GM12872 (cell line): Measurements from ENCODE around the gene GPR132.

Source experiments
- TF ChIP-seq, protein P1 (sequence below): IDR thresholded peaks from 3 replicates; pipeline ENCODE4 v1.5.1; 2011; ENCODE audit warnings: low read depth, mild to moderate bottlenecking, low read length, moderate library complexity; ENCODE audit not compliant: insufficient read depth

The GPR132 gene

DNA sequence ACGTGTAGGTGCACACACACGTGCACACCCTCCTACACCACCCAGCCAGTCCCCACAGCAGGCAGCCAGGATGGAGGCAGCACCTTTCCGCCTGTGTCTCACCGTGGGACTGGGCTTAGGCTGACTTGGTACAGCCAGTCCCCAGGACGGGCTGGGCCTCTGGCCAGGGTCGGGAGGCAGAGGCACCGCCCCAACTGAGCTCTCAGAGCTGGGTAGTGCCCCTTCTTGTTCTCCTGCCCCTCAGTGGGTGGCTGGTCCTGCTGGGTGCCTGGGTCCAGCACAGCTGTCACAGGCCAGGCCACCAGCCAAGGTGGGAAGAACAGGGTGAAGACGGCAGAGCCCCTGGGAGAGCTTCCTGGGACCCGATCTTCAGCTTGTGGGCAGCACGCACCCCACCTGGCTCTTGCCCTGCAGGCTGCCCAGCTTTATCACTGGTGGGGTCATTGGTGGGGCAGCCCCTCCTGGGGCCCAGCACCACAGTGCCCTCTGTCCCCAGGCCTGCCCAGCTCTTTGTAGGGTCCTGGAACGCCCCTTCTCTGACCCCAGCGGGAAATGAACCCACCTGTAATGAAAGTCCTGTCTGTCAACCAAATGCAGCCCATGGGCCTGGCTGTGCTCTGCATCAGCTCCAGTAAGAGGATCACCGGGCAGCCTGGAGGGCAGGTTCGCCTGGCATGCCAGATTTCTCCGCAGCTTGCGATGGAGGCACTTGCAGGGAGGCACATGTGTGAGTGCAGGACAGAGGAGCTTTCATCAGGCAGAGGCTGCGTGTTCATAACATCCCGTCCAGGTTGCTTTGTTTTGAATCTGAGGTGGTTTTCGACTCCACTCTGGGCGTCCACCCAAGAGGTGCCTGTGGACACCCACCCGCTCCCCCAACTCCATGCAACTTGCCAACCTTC, 59.0 kb downstream of the GPR132 start:
- TF ChIP-seq, protein P1, sequence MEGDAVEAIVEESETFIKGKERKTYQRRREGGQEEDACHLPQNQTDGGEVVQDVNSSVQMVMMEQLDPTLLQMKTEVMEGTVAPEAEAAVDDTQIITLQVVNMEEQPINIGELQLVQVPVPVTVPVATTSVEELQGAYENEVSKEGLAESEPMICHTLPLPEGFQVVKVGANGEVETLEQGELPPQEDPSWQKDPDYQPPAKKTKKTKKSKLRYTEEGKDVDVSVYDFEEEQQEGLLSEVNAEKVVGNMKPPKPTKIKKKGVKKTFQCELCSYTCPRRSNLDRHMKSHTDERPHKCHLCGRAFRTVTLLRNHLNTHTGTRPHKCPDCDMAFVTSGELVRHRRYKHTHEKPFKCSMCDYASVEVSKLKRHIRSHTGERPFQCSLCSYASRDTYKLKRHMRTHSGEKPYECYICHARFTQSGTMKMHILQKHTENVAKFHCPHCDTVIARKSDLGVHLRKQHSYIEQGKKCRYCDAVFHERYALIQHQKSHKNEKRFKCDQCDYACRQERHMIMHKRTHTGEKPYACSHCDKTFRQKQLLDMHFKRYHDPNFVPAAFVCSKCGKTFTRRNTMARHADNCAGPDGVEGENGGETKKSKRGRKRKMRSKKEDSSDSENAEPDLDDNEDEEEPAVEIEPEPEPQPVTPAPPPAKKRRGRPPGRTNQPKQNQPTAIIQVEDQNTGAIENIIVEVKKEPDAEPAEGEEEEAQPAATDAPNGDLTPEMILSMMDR, result no peak

DNA sequence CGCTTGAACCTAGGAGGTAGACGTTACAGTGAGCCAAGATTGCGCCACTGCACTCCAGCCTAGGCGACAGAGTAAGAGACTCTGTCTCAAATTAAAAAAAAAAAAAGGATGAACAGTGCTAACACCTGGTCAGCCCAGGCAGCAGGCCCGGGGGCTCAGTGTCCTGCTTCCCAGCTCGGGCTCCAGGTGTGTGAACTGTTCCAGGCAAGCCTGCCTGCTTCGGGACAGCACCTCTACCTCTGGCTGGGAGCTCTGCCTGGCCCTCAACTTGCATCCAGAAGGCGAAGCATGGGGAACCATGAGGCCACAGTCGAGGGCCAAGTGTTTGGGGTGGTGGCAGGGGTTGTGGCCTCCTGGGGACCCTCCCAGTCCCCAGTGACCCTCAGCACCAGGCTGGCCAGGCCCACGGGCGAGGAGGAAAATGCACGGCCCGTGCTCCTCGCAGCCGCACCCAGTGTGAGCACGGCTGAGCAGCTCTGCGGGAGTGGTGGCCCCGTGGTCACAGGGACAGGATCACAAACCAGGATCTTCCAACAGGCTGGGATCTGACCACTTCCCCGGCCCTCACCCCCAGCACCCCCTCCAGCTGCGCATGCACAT, 59.8 kb downstream of the GPR132 start:
- TF ChIP-seq, protein P1, result no peak
